ENCODE results near the gene CAPN11. TPM values are rescaled to one million over a fixed set of nuclear protein-coding genes. Genes with fewer than 3 reads are reported as not detected.
"Not testable (repeated sequence)": the region's sequence is repeated elsewhere in the genome, so short reads cannot be mapped to it uniquely, and the experiment has no call there.

The CAPN11 gene
- total RNA-seq, 2 experiments from 2014 or later = not detected

GRCh38 chr6:44179648-44180047 is 21.0 kb downstream of the CAPN11 start:
- intact Hi-C loops (cut with micrococcal nuclease; ENCODE audit: unreplicated experiment) = no loop called here
- Histone ChIP-seq H3K79me2 (ENCODE audit: insufficient read depth, low read depth, low read length) (no peaks in the 10 kb centered on the region), H3K4me2 (ENCODE audit: low read length) (no peak overlapping the region), H3K9me2 (ENCODE audit: insufficient read depth, low read length) (no peaks in the 10 kb centered on the region), H3K36me3 (ENCODE audit: insufficient read depth, low read length) (no peaks in the 10 kb centered on the region), H2AFZ (ENCODE audit: low read length) (no peak overlapping the region), H3K4me3 (ENCODE audit: low read depth, low read length, poor library complexity, severe bottlenecking) (no peak overlapping the region), H3K27ac (ENCODE audit: low read depth, low read length, poor library complexity, severe bottlenecking) (no peak overlapping the region), H4K20me1 (ENCODE audit: insufficient read depth, low read length) (no peaks in the 10 kb centered on the region), H3K9me3 (ENCODE audit: low read length) (no peaks in the 10 kb centered on the region), H3K4me1 (ENCODE audit: insufficient read depth, low read length, poor library complexity, severe bottlenecking) (no peaks in the 10 kb centered on the region)
- BruUV-seq (replicated peaks) = no TSS peak
- TF ChIP-seq CTCF (conservative IDR thresholded peaks at IDR 0.05; ENCODE audit: low read length) (no peak), EZH2phosphoT487 (IDR thresholded peaks at IDR 0.05; ENCODE audit: borderline replicate concordance, low read depth, low read length) (no peak)
- ChIA-PET CTCF (ENCODE audit: unreplicated experiment) (no interaction called here), POLR2A (no interaction called here)
- no peak for DNase-seq (ENCODE audit: low spot score)

- no peaks in the 10 kb centered on the region for H3K79me2 ChIP-seq (ENCODE audit: insufficient read depth, low read depth, low read length)
- no peaks in the 10 kb centered on the region for H3K36me3 ChIP-seq (ENCODE audit: insufficient read depth, low read length)
- no peak for DNase-seq (ENCODE audit: low spot score)
- H4K20me1 ChIP-seq (ENCODE audit: insufficient read depth, low read length) = no peaks in the 10 kb centered on the region
- H3K9me3 ChIP-seq (ENCODE audit: low read length) = no peaks in the 10 kb centered on the region
- intact Hi-C loops (cut with micrococcal nuclease; ENCODE audit: unreplicated experiment) = no loop called here
- no peak overlapping the region for H3K27ac ChIP-seq (ENCODE audit: low read depth, low read length, poor library complexity, severe bottlenecking)
- H3K9me2 ChIP-seq (ENCODE audit: insufficient read depth, low read length) = no peaks in the 10 kb centered on the region
- TF ChIP-seq EZH2phosphoT487 (IDR thresholded peaks at IDR 0.05; ENCODE audit: borderline replicate concordance, low read depth, low read length) (no peak), CTCF (conservative IDR thresholded peaks at IDR 0.05; ENCODE audit: low read length) (no peak)
- no peak overlapping the region for H2AFZ ChIP-seq (ENCODE audit: low read length)
- H3K4me2 ChIP-seq (ENCODE audit: low read length) = no peak overlapping the region
- POLR2A ChIA-PET = interaction anchor here (0.6 kb wide), 1 partner anchor 111 kb away, joined by 3 read pairs; no protein-coding TSS in a partner anchor
- no peak overlapping the region for H3K4me3 ChIP-seq (ENCODE audit: low read depth, low read length, poor library complexity, severe bottlenecking)
- no TSS peak for BruUV-seq (replicated peaks)
- H3K4me1 ChIP-seq (ENCODE audit: insufficient read depth, low read length, poor library complexity, severe bottlenecking) = peaks cover 1% of the 10 kb centered on the region
- CTCF ChIA-PET (ENCODE audit: unreplicated experiment) = interaction anchor here (0.6 kb wide), 2 partner anchors 65 to 497 kb away, joined by 3 to 11 read pairs; no protein-coding TSS in a partner anchor
Measured at GRCh38 chr6:44180406-44180805, 21.8 kb downstream of the CAPN11 start.

- POLR2A ChIA-PET = interaction anchor here (0.6 kb wide), 1 partner anchor 110 kb away, joined by 3 read pairs; no protein-coding TSS in a partner anchor
- no peak for DNase-seq (ENCODE audit: low spot score)
- no peak overlapping the region for H3K4me2 ChIP-seq (ENCODE audit: low read length)
- no peaks in the 10 kb centered on the region for H3K79me2 ChIP-seq (ENCODE audit: insufficient read depth, low read depth, low read length)
- H4K20me1 ChIP-seq (ENCODE audit: insufficient read depth, low read length) = no peaks in the 10 kb centered on the region
- peaks cover 6% of the 10 kb centered on the region for H3K4me1 ChIP-seq (ENCODE audit: insufficient read depth, low read length, poor library complexity, severe bottlenecking)
- H3K9me2 ChIP-seq (ENCODE audit: insufficient read depth, low read length) = no peaks in the 10 kb centered on the region
- CTCF ChIA-PET (ENCODE audit: unreplicated experiment) = interaction anchor here (0.6 kb wide), 3 partner anchors 65 to 498 kb away, joined by 3 to 11 read pairs (median 4); no protein-coding TSS in a partner anchor
- TF ChIP-seq EZH2phosphoT487 (IDR thresholded peaks at IDR 0.05; ENCODE audit: borderline replicate concordance, low read depth, low read length) (no peak), CTCF (conservative IDR thresholded peaks at IDR 0.05; ENCODE audit: low read length) (no peak)
- no peaks in the 10 kb centered on the region for H3K36me3 ChIP-seq (ENCODE audit: insufficient read depth, low read length)
- intact Hi-C loops (cut with micrococcal nuclease; ENCODE audit: unreplicated experiment) = no loop called here
- no peak overlapping the region for H2AFZ ChIP-seq (ENCODE audit: low read length)
- BruUV-seq (replicated peaks) = no TSS peak
- no peak overlapping the region for H3K27ac ChIP-seq (ENCODE audit: low read depth, low read length, poor library complexity, severe bottlenecking)
- H3K9me3 ChIP-seq (ENCODE audit: low read length) = no peaks in the 10 kb centered on the region
- no peak overlapping the region for H3K4me3 ChIP-seq (ENCODE audit: low read depth, low read length, poor library complexity, severe bottlenecking)
Measured at GRCh38 chr6:44180886-44181285, 22.3 kb downstream of the CAPN11 start.

GRCh38 chr6:44181784-44182183 is 23.2 kb downstream of the CAPN11 start:
- intact Hi-C loops (cut with micrococcal nuclease; ENCODE audit: unreplicated experiment); H3K79me2 ChIP-seq (ENCODE audit: insufficient read depth, low read depth, low read length); H3K4me2 ChIP-seq (ENCODE audit: low read length); H3K4me3 ChIP-seq (ENCODE audit: low read depth, low read length, poor library complexity, severe bottlenecking); DNase-seq (ENCODE audit: low spot score); H3K9me3 ChIP-seq (ENCODE audit: low read length); H3K27ac ChIP-seq (ENCODE audit: low read depth, low read length, poor library complexity, severe bottlenecking); H4K20me1 ChIP-seq (ENCODE audit: insufficient read depth, low read length); POLR2A ChIA-PET; BruUV-seq (replicated peaks); H3K36me3 ChIP-seq (ENCODE audit: insufficient read depth, low read length); CTCF ChIA-PET (ENCODE audit: unreplicated experiment); H3K9me2 ChIP-seq (ENCODE audit: insufficient read depth, low read length); H2AFZ ChIP-seq (ENCODE audit: low read length): not testable (repeated sequence)
- peaks cover 15% of the 10 kb centered on the region for H3K4me1 ChIP-seq (ENCODE audit: insufficient read depth, low read length, poor library complexity, severe bottlenecking)

All from OCI-LY7 (cell line).